H1 (cell line): ENCODE data around the gene SUB1.

ENCODE experiments used
- KDM1A ChIP-seq: fragments of 200-600, 300-600 bp; sonication (generic); IDR thresholded peaks from 2 replicates; pipeline ENCODE4 v1.7.1; 2016; ENCODE audit warnings: mild to moderate bottlenecking, low read length, borderline replicate concordance
- POLR2AphosphoS5 ChIP-seq: IDR thresholded peaks from 2 replicates; pipeline ENCODE4 v1.6.1; 2011; ENCODE audit warnings: low read depth, low read length
- SIN3A ChIP-seq, 2 experiments: IDR thresholded peaks in 1 of 2; conservative IDR thresholded peaks in 1 of 2; 2 replicates each; pipeline ENCODE4 v1.6.1; 2011 to 2012; ENCODE audit warnings: low read length in 2 of 2, improper control_type of control experiment in 1 of 2, low read depth in 1 of 2, mild to moderate bottlenecking in 1 of 2
- SP2 ChIP-seq: IDR thresholded peaks from 2 replicates; pipeline ENCODE4 v1.6.1; 2012; ENCODE audit warnings: mild to moderate bottlenecking, low read length, inconsistent platforms
- TEAD4 ChIP-seq: IDR thresholded peaks from 2 replicates; pipeline ENCODE4 v1.6.1; 2012; ENCODE audit warnings: low read depth, low read length, inconsistent platforms, mixed read lengths
- YY1 ChIP-seq: IDR thresholded peaks from 2 replicates; pipeline ENCODE4 v1.6.1; 2011; ENCODE audit warnings: low read depth, mild to moderate bottlenecking, low read length
- TF ChIP-seq, protein P1 (sequence below): IDR thresholded peaks from 2 replicates; pipeline ENCODE4 v1.6.1; 2012; ENCODE audit warnings: inconsistent platforms

DNA sequence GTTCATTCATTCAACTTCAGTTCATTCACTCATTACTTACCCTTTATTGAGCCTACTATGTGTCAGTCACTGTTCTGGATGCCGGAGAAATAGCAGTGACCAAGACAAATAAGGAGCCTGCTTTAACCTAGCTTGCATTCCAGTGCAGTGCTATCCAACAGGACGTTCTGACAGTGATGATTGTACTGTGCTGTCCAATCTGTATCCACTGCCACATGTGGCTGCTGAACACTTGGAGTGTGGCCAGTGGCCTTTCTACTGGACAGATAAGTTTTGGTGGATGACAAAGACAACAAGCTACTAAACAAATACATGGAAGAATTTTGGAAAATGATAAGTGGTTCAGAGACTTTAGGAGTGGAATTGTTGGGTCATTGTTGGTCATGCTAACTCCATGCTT lies 33.6 kb downstream of the SUB1 start:
- no peak for TF ChIP-seq KDM1A
- TF ChIP-seq SIN3A (conservative IDR thresholded peaks at IDR 0.05 in 1 of 2, IDR thresholded peaks at IDR 0.05 in 1 of 2; ENCODE audit: low read depth in 1 of 2, low read length in 2 of 2): no peak
- no peak for TF ChIP-seq TEAD4
- TF ChIP-seq POLR2AphosphoS5: no peak
- TF ChIP-seq SP2: no peak
- TF ChIP-seq, protein P1, sequence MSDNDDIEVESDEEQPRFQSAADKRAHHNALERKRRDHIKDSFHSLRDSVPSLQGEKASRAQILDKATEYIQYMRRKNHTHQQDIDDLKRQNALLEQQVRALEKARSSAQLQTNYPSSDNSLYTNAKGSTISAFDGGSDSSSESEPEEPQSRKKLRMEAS: no peak
- TF ChIP-seq YY1: no peak
